HFFc6 (cell line): Measurements from ENCODE around the gene MBOAT1. TPM values are rescaled to one million over a fixed set of nuclear protein-coding genes. Genes with fewer than 3 reads are reported as not detected.
A peak's percentile ranks its signal among the peaks of the same experiment; 100 is the strongest.

Experiments used
- DNase-seq: peaks from one replicate; pipeline ENCODE4 v3.0.0-alpha.2; 2018
- H3K27ac Mint-ChIP-seq: 2 replicates; pipeline ENCODE4 v1.8.0; 2020; ENCODE audit warnings: mild to moderate bottlenecking, mixed read lengths
- H3K27me3 Mint-ChIP-seq: 2 replicates; pipeline ENCODE4 v1.8.0; 2021; ENCODE audit warnings: mild to moderate bottlenecking, moderate library complexity, mixed read lengths; ENCODE audit not compliant: insufficient read depth
- H3K36me3 Mint-ChIP-seq: 2 replicates; pipeline ENCODE4 v1.8.0; 2021; ENCODE audit warnings: low read depth, mixed read lengths
- H3K4me1 Mint-ChIP-seq: 2 replicates; pipeline ENCODE4 v1.8.0; 2020; ENCODE audit warnings: low read depth, mixed read lengths
- H3K4me3 Mint-ChIP-seq: 2 replicates; pipeline ENCODE4 v1.8.0; 2020; ENCODE audit warnings: mild to moderate bottlenecking, moderate library complexity, mixed read lengths
- H3K9me3 Mint-ChIP-seq: 2 replicates; pipeline ENCODE4 v1.8.0; 2020; ENCODE audit warnings: mild to moderate bottlenecking, mixed read lengths
- CTCF ChIP-seq: fragments of 200-600 bp; sonication (generic); IDR thresholded peaks from 2 replicates; pipeline ENCODE4 v1.5.0; 2021; ENCODE audit warnings: antibody characterized with exemption, mild to moderate bottlenecking
- total RNA-seq, 6 experiments: library from RNA; stranded (reverse); fragmentation: NEBNext Ultra II Directional; extraction: Animal tissue kit (Norgen Biotek cat#: 25700); gene quantifications; 2 replicates in 1 of 6; 3 replicates in 5 of 6; pipeline ENCODE4 v1.2.3, GENCODE V29; 2021

Gene MBOAT1
- total RNA-seq, 6 experiments from 2014 or later = 5.4 to 7.7 (median 6.1) TPM

- H3K4me1 Mint-ChIP-seq = peaks cover 58% of the 10 kb centered on the region
- DNase-seq = no peak
- H3K27me3 Mint-ChIP-seq = no peaks in the 10 kb centered on the region
- H3K36me3 Mint-ChIP-seq = no peaks in the 10 kb centered on the region
- H3K9me3 Mint-ChIP-seq = no peaks in the 10 kb centered on the region
- TF ChIP-seq CTCF = no peak
- H3K4me3 Mint-ChIP-seq = peak overlapping the region; percentile 96
- peak overlapping the region; percentile 96 for H3K27ac Mint-ChIP-seq
Measured at GRCh38 chr6:20213271-20213798, 1.1 kb upstream of the MBOAT1 start.

- Mint-ChIP-seq H3K4me3 (peak overlapping the region; percentile 90), H3K4me1 (peaks cover 53% of the 10 kb centered on the region), H3K27me3 (no peaks in the 10 kb centered on the region), H3K9me3 (no peaks in the 10 kb centered on the region), H3K36me3 (no peaks in the 10 kb centered on the region), H3K27ac (peak overlapping the region; percentile 72)
- TF ChIP-seq CTCF = no peak
- no peak for DNase-seq
Measured at GRCh38 chr6:20211941-20212391, 303 bp downstream of the MBOAT1 start.

- Mint-ChIP-seq H3K27ac (peak overlapping the region; percentile 72), H3K4me3 (peak overlapping the region; percentile 90), H3K4me1 (peaks cover 46% of the 10 kb centered on the region), H3K36me3 (no peaks in the 10 kb centered on the region), H3K9me3 (no peaks in the 10 kb centered on the region), H3K27me3 (no peaks in the 10 kb centered on the region; the same call in 1 of the 2 replicates)
- peak; percentile 37 for DNase-seq
- TF ChIP-seq CTCF = no peak
Measured at GRCh38 chr6:20211037-20211940, 980 bp downstream of the MBOAT1 start.

- Mint-ChIP-seq H3K27me3 (no peaks in the 10 kb centered on the region; the same call in 1 of the 2 replicates), H3K9me3 (no peaks in the 10 kb centered on the region), H3K4me1 (peaks cover 42% of the 10 kb centered on the region), H3K4me3 (no peak overlapping the region), H3K27ac (no peak overlapping the region), H3K36me3 (no peaks in the 10 kb centered on the region)
- TF ChIP-seq CTCF = no peak
- no peak for DNase-seq
Measured at GRCh38 chr6:20210158-20210557, 2.1 kb downstream of the MBOAT1 start.

GRCh38 chr6:20208687-20209378 lies 3.4 kb downstream of the MBOAT1 start:
- H3K9me3 Mint-ChIP-seq = no peaks in the 10 kb centered on the region
- no peaks in the 10 kb centered on the region; the same call in 1 of the 2 replicates for H3K27me3 Mint-ChIP-seq
- no peaks in the 10 kb centered on the region for H3K36me3 Mint-ChIP-seq
- peaks cover 46% of the 10 kb centered on the region for H3K4me1 Mint-ChIP-seq
- no peak overlapping the region for H3K4me3 Mint-ChIP-seq
- TF ChIP-seq CTCF = no peak
- DNase-seq = no peak
- no peak overlapping the region for H3K27ac Mint-ChIP-seq
